A549 (cell line): ENCODE measurements around the gene PRCD.

Source experiments
- CEBPB ChIP-seq, 2 experiments: fragments of >200 bp in 1 of 2; sonication (Bioruptor Twin) in 1 of 2; formaldehyde crosslinking in 1 of 2; IDR thresholded peaks; 2 replicates each; pipeline ENCODE4 v1.6.1; 2012 to 2016
- CHD2 ChIP-seq: fragments of 150-350 bp; IDR thresholded peaks from 2 replicates; pipeline ENCODE4 v1.6.1; 2014; ENCODE audit warnings: low read length; ENCODE audit not compliant: partially characterized antibody
- EP300 ChIP-seq, 2 experiments: fragments of >200 bp; sonication (Bioruptor Twin); formaldehyde crosslinking; IDR thresholded peaks; 2 replicates in 1 of 2; 3 replicates in 1 of 2; pipeline ENCODE4 v1.6.1; 2016 to 2017
- JUNB ChIP-seq: fragments of >200 bp; sonication (Bioruptor Twin); formaldehyde crosslinking; IDR thresholded peaks from 2 replicates; pipeline ENCODE4 v1.6.1; 2016
- POLR2A ChIP-seq: IDR thresholded peaks from 2 replicates; pipeline ENCODE4 v1.6.1; 2012; ENCODE audit warnings: mild to moderate bottlenecking, low read length
- TF ChIP-seq, protein P1 (sequence below): fragments of >200 bp; sonication (Bioruptor Twin); formaldehyde crosslinking; IDR thresholded peaks from 3 replicates; pipeline ENCODE4 v1.5.1; 2016
- TF ChIP-seq, protein P2 (sequence below): IDR thresholded peaks from 2 replicates; pipeline ENCODE4 v1.6.1; 2012
- TF ChIP-seq, protein P3 (sequence below): fragments of 200-600 bp; sonication (generic); IDR thresholded peaks from 2 replicates; pipeline ENCODE4 v1.6.1; 2016; ENCODE audit warnings: antibody characterized with exemption, mild to moderate bottlenecking, moderate library complexity

DNA sequence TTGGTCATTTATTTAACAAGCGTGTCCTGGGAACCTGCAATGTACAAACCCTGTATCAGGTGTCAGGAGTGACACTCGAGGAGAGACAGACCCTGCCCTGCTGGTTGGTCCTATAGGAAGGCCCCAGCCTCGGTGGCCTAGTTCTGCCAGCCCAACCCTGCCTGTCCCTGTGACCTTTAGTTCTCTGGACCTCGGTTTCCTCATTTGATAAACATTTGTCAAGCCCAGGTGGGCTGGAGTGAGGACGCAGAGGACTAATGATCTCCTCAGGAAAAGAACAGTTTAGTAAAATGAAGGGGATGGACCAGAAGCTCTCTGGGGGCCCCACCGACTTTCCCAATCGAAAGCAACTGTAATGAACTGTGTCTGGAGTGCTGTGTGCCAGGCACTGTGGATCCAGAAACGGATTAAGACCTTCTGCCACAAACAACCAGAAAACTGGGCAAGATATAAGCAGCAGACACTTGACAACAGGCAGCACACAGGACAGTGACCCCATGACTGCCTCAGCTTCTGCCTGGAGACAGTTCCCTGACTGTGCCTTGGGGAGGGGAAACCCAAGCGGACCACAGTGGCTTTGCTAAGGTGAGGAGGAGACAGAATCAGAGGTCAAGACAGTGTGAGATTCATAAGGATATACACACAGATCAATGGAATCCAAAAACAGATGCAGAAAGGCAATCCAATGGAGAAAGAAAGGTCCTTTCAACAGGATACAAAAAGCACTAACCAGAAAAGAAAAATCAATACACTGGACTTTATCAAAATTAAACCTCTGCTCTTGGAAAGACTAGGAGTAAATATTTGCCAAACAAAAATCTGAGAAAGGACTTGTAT is 8.8 kb downstream of the PRCD start:
- TF ChIP-seq, protein P1, sequence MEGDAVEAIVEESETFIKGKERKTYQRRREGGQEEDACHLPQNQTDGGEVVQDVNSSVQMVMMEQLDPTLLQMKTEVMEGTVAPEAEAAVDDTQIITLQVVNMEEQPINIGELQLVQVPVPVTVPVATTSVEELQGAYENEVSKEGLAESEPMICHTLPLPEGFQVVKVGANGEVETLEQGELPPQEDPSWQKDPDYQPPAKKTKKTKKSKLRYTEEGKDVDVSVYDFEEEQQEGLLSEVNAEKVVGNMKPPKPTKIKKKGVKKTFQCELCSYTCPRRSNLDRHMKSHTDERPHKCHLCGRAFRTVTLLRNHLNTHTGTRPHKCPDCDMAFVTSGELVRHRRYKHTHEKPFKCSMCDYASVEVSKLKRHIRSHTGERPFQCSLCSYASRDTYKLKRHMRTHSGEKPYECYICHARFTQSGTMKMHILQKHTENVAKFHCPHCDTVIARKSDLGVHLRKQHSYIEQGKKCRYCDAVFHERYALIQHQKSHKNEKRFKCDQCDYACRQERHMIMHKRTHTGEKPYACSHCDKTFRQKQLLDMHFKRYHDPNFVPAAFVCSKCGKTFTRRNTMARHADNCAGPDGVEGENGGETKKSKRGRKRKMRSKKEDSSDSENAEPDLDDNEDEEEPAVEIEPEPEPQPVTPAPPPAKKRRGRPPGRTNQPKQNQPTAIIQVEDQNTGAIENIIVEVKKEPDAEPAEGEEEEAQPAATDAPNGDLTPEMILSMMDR, result no peak
- TF ChIP-seq CHD2 (no peak), CEBPB (IDR thresholded peaks at IDR 0.05) (no peak), EP300 (IDR thresholded peaks at IDR 0.05) (no peak), POLR2A (no peak), JUNB (no peak)
- TF ChIP-seq, protein P2, sequence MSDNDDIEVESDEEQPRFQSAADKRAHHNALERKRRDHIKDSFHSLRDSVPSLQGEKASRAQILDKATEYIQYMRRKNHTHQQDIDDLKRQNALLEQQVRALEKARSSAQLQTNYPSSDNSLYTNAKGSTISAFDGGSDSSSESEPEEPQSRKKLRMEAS, result no peak
- TF ChIP-seq, protein P3, sequence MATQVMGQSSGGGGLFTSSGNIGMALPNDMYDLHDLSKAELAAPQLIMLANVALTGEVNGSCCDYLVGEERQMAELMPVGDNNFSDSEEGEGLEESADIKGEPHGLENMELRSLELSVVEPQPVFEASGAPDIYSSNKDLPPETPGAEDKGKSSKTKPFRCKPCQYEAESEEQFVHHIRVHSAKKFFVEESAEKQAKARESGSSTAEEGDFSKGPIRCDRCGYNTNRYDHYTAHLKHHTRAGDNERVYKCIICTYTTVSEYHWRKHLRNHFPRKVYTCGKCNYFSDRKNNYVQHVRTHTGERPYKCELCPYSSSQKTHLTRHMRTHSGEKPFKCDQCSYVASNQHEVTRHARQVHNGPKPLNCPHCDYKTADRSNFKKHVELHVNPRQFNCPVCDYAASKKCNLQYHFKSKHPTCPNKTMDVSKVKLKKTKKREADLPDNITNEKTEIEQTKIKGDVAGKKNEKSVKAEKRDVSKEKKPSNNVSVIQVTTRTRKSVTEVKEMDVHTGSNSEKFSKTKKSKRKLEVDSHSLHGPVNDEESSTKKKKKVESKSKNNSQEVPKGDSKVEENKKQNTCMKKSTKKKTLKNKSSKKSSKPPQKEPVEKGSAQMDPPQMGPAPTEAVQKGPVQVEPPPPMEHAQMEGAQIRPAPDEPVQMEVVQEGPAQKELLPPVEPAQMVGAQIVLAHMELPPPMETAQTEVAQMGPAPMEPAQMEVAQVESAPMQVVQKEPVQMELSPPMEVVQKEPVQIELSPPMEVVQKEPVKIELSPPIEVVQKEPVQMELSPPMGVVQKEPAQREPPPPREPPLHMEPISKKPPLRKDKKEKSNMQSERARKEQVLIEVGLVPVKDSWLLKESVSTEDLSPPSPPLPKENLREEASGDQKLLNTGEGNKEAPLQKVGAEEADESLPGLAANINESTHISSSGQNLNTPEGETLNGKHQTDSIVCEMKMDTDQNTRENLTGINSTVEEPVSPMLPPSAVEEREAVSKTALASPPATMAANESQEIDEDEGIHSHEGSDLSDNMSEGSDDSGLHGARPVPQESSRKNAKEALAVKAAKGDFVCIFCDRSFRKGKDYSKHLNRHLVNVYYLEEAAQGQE, result no peak
